ENCODE data around the gene ANKRD27.

The ANKRD27 gene

DNA sequence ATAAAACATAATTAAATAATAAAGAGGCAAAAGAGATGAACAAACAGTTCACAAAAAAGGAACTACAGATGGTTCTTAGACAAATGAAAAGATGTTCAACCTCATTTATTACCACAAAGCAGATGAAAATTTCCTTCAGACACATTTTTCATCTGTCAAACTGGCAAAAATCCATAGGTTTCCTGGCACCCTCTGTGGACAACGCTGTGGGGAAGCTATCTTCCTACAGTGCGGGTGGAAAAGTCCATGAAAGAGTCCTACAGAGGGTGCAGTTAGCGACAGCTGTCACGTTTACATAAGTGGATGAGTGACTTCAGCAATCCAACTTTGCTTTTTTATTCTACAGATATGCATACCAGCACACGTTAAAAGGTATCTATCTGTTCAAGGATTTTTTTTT, 124.3 kb downstream of the ANKRD27 start:
- DNase-seq (ENCODE audit: low spot score) = no peak

All from D341Med (cell line).